SHP77 treated with DMSO at 0.1 percent for 48 hours (cell line): ENCODE data around the gene CNTNAP4.

ENCODE experiments used
- DNase-seq: peaks from one replicate; lab custom pipeline; 2025; lab: John Stamatoyannopoulos, UW

CNTNAP4 gene

GRCh38 chr16:76309639-76310335 is 32.6 kb downstream of the CNTNAP4 start:
- DNase-seq: no peak

- DNase-seq: no peak
Observed at GRCh38 chr16:76311260-76311659, 34.1 kb downstream of the CNTNAP4 start.

- no peak for DNase-seq
Observed at GRCh38 chr16:76318565-76318964, 41.4 kb downstream of the CNTNAP4 start.

- DNase-seq: no peak
Observed at GRCh38 chr16:76329106-76329505, 51.9 kb downstream of the CNTNAP4 start.

- no peak for DNase-seq
Observed at GRCh38 chr16:76335180-76335974, 58.2 kb downstream of the CNTNAP4 start.

GRCh38 chr16:76336112-76336511 is 58.9 kb downstream of the CNTNAP4 start:
- no peak for DNase-seq

- no peak for DNase-seq
Observed at GRCh38 chr16:76338472-76338871, 61.3 kb downstream of the CNTNAP4 start.

GRCh38 chr16:76343769-76344168 is 66.6 kb downstream of the CNTNAP4 start:
- no peak for DNase-seq

GRCh38 chr16:76345163-76345661 is 68.0 kb downstream of the CNTNAP4 start:
- DNase-seq: no peak

GRCh38 chr16:76346210-76346609 is 69.0 kb downstream of the CNTNAP4 start:
- DNase-seq: no peak

- no peak for DNase-seq
Observed at GRCh38 chr16:76351441-76351840, 74.2 kb downstream of the CNTNAP4 start.

- DNase-seq: no peak
Observed at GRCh38 chr16:76360404-76360803, 83.2 kb downstream of the CNTNAP4 start.

- DNase-seq: no peak
Observed at GRCh38 chr16:76370344-76370743, 93.1 kb downstream of the CNTNAP4 start.

GRCh38 chr16:76371441-76371840 is 94.2 kb downstream of the CNTNAP4 start:
- no peak for DNase-seq

- DNase-seq: no peak
Observed at GRCh38 chr16:76373998-76374397, 96.8 kb downstream of the CNTNAP4 start.

GRCh38 chr16:76376988-76377387 is 99.8 kb downstream of the CNTNAP4 start:
- DNase-seq: no peak

GRCh38 chr16:76378020-76378419 is 100.8 kb downstream of the CNTNAP4 start:
- DNase-seq: no peak

GRCh38 chr16:76381096-76381495 is 103.9 kb downstream of the CNTNAP4 start:
- DNase-seq: no peak

GRCh38 chr16:76385601-76386230 is 108.5 kb downstream of the CNTNAP4 start:
- no peak for DNase-seq

GRCh38 chr16:76386784-76387183 is 109.6 kb downstream of the CNTNAP4 start:
- no peak for DNase-seq

GRCh38 chr16:76387994-76388393 is 110.8 kb downstream of the CNTNAP4 start:
- no peak for DNase-seq

GRCh38 chr16:76389126-76389525 is 111.9 kb downstream of the CNTNAP4 start:
- DNase-seq: no peak

GRCh38 chr16:76390476-76390875 is 113.3 kb downstream of the CNTNAP4 start:
- no peak for DNase-seq
